HT1080 (cell line): ENCODE data around the gene NOP53. TPM values are rescaled to one million over a fixed set of nuclear protein-coding genes. Genes with fewer than 3 reads are reported as not detected.
"Not testable (repeated sequence)": the region's sequence is repeated elsewhere in the genome, so short reads cannot be mapped to it uniquely, and the experiment has no call there.

Experiments
- DNase-seq: peaks from one replicate; pipeline ENCODE4 v3.0.0-alpha.2; 2015; ENCODE audit warnings: low read depth
- polyA plus RNA-seq, 2 experiments: library from polyadenylated mRNA; depleted of rRNA; stranded (reverse); fragments of >200 nt; gene quantifications; 2 replicates each; pipeline ENCODE4 v1.2.3, GENCODE V29; 2015
- total RNA-seq: library from RNA; depleted of rRNA; stranded (reverse); fragments of >200 nt; shearing (Covaris generic); gene quantifications from 2 replicates; pipeline ENCODE4 v1.2.3, GENCODE V29; 2014; rRNA removed

The NOP53 gene
- 87.2 and 111 TPM in 2 replicates for total RNA-seq
- polyA plus RNA-seq (2015; cell fraction: cytosol; rRNA removed), result 274 and 285 TPM in 2 replicates
- polyA plus RNA-seq (2015; cell fraction: nucleus; rRNA removed), result 162 and 173 TPM in 2 replicates

DNA sequence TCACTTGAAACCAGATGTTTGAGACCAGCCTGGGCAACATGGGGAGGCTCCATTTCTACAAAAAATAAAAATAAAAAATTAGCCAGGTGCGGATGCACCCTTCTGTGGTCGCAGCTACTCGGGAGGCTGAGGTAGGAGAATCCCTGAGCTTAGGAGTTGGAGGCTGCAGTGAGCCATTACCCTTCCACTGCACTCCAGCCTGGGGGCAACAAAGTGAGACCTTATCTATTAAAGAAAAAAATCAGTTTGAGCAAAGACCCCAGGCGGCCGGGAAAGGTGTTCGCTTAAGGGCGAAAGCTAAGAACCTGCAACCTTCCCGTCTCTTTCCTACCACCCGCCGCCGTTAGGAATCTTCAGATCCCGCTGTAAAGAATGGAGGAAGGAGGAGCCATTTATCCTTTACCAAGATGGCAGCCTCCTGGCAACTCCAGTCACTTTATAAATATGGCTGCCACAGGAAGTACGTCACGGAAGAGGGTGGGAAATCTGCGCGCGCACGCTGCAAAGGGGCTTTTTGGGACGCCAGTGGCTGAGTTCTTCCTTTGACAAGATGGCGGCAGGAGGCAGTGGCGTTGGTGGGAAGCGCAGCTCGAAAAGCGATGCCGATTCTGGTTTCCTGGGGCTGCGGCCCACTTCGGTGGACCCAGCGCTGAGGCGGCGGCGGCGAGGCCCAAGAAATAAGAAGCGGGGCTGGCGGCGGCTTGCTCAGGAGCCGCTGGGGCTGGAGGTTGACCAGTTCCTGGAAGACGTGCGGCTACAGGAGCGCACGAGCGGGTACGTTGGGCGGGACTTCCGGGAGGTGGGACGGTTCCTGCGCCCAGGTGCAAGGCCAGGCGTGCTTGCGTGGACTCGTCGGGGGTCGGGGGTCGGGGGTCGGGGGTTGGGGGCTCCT, at the start of gene NOP53:
NOP53 (plus strand) TSS at position 537 of the 892 bp plus-strand sequence; CDS start at position 551, 14 bp downstream.
- DNase-seq, result peak; percentile 94

DNA sequence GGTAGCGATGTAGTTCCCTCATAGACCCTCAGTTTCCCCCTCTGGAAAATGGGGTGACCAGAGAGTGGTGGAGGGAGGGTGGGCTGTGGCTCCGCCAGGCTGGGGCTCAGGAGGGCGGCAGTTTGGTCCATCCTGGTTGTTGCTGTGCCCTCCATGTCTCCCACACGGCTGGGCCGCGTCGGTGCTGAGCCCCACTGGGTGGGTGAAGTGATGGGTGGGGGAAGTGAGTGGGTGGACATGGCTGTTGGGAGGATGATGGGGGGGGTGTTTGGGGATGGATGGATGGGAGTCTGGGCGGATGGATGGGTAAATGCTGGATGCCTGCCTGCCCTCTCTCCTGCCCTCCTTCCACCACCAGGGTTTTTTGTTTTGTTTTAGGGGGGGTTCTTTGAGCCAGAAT, 48.7 kb upstream of the NOP53 start:
- no peak for DNase-seq

DNA sequence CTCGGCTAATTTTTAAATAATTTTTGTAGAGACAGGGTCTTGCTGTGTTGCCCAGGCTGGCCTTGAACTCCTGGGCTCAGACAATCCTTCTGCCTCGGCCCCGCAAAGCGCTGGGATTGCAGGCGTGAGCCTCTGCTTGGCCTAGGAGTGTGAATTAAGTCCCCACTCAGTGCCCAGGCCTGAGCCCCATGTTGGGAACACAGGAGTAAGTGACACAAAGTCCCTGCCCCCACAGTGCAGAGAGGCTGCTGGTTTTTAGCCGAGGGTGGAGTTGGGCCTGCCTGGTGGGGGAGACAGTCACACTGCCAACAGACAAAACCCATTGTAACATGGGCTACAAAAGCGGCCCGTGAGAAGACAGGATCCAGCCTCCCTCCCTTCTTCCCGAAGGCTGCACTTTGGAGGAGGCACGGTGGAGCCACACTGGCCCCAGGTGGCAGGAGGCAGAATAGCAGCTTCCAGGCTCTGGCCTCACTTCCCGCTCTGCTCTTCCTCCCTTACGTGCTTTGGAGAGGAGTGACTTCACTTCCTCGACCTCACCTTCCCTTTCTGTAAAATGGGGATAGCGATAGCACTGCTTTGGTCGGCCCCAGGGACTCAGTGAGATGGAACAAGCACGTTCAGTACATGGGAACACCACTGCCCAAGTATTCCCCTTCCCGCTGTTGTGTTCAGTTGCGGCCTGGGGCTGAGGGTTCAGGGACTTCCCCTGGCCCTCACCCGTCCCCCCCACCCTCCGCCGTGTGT, 47.3 kb upstream of the NOP53 start:
- peak; percentile 88 for DNase-seq

DNA sequence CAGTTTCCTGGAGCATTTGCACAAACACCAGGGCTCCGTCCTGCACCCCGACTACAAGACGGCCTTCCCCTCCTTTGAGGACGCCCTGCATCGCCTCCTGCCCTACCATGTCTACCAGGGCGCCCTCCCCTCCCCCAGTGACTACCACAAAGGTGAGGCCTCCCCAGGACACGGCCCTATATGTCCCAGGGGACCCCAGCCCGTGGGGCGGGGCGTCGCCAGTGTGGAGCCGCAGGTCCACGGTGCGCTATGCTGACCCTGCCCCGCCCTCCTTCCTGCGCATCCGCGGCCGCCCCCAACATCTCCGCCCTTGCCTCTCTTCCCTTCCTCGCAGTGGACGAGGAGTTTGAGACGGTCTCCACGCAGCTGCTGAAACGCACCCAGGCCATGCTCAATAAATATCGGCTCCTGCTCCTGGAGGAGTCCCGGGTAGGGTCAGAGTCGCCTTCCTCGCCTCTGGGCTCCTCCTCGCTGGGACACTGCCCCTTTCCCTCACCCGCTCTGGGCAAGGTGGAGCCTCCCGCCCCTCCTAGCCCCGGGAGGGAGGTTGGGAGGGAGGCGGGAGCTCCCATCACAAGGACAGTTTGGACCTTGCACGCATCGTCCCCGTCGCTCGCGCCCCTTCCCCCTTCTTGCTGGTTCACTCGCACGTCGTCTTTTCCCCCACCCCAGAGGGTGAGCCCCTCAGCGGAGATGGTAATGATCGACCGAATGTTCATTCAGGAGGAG, 46.6 kb upstream of the NOP53 start:
- DNase-seq, result no peak

DNA sequence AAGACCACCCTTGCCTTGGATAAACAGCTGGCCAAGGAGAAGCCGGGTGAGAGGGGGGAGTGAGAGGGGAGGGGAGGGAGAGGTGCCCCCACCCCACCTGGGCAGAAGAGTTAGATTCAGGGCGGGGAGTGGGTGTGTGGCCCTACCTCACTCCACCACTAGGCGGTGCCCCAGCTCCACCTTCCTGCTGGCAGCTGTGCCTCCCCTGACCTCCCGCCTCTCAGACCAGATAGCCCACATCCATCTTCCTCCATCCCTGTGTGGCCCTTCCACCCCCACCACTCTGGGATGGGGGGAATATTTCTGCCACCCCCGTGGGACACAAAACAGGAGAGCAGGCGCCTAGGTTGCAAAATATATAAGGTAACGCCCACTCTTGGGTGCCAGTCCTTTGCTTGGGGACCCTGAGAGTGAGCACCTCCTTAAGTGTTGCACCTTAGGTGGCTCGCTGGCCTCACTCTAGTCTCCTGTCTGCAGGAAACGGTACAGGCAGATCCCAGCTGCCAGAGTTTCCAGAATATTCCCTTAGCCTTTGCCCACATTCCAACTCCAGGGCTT, 45.9 kb upstream of the NOP53 start:
- DNase-seq, result peak; percentile 47

DNA sequence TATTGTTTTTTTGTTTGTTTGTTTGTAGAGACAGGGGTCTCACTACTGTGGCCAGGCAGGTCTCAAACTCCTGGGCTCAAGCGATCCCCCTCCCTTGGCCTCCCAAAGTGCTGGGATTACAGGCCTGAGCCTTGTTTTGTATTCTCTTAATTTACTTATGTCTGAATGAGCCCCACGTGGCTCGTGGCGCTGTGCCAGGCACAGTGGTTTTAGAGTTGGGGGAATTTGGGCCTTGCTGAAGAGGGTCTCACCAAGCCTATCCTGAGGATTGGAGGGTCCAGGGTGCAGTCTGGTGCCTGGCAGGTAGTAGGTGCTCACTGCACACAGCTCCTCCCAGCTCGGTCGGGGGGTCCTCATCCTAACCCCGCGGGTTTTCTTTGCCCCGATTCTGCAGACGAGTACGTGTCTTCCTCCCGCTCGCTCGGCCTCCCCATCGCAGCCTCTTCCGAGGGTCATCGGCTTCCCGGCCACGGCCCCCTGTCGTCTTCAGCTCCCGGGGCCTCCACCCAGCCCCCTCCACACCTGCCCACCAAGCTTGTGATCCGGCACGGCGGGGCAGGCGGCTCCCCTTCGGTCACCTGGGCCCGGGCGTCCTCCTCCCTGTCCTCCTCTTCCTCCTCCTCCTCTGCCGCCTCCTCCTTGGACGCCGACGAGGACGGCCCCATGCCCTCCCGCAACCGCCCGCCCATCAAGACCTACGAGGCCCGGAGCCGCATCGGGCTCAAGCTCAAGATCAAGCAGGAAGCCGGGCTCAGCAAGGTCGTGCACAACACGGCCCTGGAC, 44.2 kb upstream of the NOP53 start:
- DNase-seq, result no peak

DNA sequence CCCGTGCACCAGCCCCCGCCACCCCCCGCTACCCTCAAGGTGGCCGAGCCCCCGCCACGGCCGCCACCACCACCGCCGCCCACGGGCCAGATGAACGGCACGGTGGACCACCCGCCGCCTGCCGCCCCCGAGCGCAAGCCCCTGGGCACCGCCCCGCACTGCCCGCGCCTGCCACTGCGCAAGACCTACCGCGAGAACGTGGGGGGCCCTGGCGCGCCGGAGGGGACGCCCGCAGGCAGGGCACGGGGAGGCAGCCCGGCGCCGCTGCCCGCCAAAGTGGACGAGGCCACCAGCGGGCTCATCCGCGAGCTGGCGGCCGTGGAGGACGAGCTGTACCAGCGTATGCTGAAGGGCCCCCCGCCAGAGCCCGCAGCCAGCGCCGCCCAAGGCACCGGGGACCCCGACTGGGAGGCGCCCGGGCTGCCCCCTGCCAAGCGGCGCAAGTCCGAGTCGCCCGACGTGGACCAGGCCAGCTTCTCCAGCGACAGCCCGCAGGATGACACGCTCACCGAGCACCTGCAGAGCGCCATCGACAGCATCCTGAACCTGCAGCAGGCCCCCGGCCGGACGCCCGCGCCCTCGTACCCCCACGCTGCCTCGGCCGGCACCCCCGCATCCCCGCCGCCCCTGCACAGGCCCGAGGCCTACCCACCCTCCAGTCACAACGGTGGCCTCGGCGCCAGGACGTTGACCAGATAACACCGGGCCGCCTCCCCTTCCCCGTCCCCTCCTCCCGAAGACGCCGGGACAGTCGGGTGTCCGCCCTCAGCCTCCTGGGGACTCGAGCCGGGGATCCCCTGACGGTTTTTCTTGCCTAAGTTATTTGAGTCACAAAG, 43.4 kb upstream of the NOP53 start:
- no peak for DNase-seq

DNA sequence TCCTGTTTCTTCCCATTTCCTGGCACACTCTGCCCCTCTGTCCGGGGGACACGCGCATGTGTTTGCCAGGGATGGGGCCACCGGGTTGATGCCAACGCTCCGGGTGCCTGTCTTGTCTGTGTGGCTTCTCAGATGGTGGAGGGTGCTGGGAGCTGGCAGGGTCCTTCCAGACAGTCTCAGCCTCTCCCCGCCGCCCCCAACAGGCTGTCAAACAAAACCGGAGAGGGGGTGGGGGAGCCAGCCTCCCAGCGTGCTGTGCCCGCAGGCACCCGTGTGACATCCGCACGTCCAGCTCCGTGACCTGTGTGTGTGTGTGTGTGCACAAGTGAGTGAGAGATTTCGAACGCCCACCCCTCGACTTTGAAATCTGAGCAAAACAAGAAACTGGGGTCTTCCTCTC, 42.7 kb upstream of the NOP53 start:
- DNase-seq, result no peak

DNA sequence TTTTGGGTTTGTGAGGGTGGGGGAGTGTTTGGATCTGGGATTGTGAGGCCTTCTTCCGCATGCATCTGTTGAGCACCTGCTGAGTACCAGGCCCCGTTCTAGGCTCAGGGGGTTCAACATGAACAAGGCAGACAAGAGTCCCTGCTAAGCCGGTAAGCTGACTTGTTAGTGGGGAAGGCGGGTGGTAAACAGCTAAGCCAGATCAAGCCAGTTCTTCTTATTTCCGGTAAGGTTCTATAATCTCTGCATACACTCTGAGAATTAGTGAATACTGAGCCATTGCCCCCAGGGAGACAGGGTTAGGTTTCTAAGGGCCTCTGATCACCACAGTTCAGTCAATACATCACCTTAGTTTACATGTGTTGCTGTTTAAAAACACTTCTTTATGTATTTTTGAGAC, 42.0 kb upstream of the NOP53 start:
- no peak for DNase-seq

DNA sequence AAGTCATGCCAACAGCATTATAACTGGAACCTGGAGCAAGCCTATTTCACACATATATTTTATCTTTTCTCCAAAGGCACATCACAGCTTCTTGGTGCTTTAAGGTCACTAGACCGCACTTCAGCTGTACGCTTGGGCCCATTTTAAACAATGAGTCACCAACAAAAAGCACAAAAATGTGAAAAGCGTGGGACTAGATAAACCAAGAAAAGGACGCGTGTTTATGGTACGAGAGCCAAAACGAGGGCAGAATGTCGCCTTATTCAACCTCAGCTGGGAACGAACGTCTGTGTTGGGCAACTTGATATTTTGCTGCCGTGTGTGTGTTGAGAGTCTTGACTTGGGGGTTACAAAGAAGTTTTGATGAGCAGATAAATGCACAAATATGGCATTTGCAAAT, 41.3 kb upstream of the NOP53 start:
- no peak for DNase-seq

DNA sequence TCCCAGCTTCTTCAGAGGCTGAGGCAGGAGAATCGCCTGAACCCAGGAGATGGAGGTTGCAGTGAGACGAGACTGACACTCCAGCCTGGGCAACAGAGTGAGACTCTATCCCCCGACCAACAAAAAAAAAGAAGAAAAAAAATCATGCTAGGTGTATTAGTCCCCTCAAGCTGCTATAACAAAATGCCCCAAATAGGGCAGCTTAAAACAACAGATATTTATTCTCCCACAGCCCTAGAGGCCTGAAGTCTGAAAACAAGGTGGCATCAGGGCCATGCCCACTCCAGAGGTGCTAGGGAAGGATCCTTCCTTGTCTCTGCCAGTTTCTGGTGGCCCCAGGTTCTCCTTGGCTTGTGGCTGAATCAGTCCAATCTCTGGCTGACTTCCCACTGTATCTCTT, 40.7 kb upstream of the NOP53 start:
- DNase-seq, result no peak

DNA sequence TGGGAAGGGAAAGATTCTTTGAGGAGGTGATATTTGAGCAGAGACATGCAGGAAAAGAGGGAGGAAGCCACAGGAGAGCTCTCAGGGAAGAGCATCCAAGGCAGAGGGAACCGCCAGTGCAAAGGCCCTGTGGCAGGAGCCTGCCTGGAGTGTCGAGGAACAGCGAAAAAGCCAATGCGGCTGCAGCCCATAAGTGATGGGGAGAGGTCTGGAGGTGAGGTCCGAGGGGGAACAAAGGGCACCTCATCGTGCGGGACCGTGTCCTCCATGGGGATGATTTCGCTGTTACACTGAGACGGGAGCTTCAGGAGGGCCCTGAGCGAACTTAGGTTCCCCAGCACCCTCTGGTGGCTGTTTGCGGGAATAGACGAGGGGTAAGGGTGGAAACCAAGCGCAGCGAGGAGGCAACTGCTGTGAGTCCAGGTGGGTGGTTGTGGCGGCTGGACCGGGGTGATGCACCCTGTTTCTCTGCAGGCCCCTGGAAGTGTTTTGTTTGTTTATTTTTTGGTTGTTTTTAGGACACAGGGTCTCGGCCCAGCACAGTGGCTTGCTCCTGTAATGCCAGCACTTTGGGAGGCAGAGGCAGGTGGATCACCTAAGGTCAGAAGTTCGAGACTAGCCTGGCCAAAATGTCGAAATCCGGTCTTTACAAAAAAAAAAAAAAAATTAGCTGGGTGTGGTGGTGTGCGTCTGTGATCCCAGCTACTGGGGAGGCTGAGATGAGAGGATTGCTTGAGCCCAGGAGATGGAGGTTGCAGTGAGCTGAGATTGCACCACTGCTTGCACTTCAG, 38.0 kb upstream of the NOP53 start:
- DNase-seq, result peak; percentile 71

DNA sequence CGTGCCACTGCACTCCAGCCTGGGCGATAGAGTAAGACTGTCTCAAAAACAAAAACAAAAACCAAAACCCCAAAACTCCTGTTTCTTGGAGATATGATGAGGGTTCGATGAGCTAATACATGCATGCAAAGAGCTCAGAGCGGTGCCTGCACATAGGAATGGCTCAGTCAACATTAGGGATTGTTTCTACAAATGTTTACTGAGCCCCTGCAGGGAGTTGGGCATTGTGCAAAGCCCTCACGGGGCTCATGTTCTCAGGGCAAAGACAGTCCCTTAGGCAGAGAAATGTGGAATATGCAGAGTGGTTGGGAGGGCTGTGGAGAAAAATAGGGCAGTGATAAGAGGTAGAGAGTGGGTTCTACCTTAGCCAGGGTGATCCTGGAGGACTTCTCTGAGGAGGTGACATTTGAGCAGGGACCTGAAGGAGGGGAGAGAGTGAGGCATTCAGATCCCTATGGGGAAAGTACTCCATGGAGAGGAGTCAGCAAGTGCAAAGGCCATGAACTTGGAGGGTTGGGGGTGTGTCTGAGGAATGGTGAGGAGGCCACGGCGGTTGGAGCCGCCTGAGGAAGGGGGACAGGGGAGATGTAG, 33.6 kb upstream of the NOP53 start:
- DNase-seq, result no peak

DNA sequence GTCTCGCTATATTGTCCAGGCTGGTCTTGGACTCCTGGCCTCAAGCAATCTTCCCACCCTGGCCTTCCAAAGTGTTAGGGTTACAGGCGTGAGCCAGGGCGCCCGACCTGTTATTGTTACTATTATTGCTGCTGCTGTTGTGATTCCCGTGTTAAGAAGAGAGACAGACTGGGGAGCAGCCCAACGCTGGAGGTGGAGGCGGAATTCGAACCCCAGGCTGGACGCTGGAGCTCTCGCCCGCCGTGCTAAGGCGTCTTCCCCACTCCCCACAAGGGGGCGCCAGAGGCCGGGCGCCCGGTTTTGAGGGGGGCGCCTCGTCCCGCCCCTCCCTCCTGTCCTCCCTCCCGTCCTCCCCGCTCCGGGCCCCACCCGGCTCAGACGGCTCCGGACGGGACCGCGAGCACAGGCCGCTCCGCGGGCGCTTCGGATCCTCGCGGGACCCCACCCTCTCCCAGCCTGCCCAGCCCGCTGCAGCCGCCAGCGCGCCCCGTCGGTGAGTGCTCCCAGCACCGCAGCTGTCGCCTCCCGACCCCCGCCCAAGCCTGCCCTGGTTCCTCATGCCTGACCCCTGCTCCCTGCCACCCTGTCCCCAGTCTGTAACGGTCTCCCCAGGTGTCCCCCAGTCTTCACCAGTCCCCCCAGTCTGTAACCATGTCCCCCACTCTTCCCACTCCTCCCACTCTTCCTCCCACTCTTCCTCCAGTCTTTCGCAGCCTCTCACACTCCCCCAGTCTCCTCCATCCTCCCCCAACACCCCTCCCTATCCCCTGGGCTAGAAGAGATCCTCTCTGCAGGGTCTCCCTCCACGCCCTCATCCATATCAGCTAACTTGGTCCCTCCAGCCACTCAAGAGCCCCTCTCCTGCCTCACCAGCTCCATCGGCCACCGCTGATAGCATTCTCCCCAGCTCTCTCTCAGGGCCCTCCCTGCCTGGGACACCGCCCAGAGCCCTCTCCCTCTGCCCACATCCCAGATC, 32.0 kb upstream of the NOP53 start, which contains the start of gene EHD2:
EHD2 (plus strand) TSS at position 377 of the 976 bp plus-strand sequence. CDS start 3,191 bp downstream, outside the sequence.
- peak; percentile 71 for DNase-seq

DNA sequence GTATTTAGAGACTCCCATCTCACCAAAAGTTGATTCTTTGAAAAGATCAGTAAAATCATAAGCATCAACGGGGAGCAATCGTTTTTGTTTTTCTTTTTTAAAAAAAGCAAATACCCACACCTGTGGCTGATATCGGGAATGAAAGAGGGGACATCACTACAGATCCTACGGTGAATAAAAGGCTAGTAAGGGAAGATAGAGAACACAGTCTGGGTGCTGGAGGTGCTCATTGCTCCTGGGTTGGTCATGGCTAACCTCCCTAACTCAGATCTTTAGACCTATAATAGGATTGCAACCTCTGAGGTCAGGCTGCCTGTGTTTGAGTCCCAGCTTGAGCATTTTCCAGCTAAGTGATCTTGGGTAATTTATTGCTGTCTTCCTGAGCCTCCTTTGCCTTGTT, 31.0 kb upstream of the NOP53 start:
- no peak for DNase-seq

DNA sequence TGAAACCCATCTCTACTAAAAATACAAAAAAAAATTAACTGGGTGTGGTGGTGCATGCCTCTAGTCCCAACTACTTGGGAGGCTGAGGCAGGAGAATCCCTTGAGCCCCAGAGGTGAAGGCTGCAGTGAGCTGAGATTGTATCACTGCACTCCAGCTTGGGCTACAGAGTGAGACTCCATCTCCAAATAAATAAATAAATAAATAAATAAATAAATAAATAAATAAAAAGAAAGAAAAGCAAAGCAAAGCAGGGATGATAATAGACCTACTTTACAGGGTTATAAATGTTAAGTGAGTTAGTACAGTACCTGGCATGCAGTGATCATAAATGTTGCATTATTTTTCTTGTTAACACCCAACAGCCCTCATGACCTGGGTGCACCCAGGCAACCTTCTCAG, 30.5 kb upstream of the NOP53 start:
- DNase-seq, result not testable (repeated sequence)
